Heart left ventricle (tissue), 16 donors: ENCODE measurements around the gene NEDD9. TPM values are rescaled to one million over a fixed set of nuclear protein-coding genes. Genes with fewer than 3 reads are reported as not detected.

Experiments used
- ATAC-seq, 4 donors: fragments of 200-7000 bp; cut with Tn5 transposase; one replicate each; pipeline ENCODE4 v1.9.1; 2020 to 2022; ENCODE audit warnings: moderate library complexity in 4 of 4, mild to moderate bottlenecking in 3 of 4, moderate number of reproducible peaks in 1 of 4
- DNase-seq, 5 donors: peaks; one replicate each; pipeline ENCODE4 v3.0.0-alpha.2; 2020
- H3K27ac ChIP-seq, 12 donors: fragments of 200-600 bp; sonication (generic) in 4 of 12; one replicate each; pipeline versions ENCODE4 v1.5.0 to v1.8.0; 2016 to 2022; ENCODE audit warnings: mild to moderate bottlenecking in 2 of 12
- H3K27me3 ChIP-seq, 9 donors: fragments of 200-600 bp; sonication (generic) in 2 of 9; one replicate each; pipeline versions ENCODE4 v1.5.1 to v1.8.0; 2016 to 2022; ENCODE audit warnings: mild to moderate bottlenecking in 3 of 9
- H3K36me3 ChIP-seq, 9 donors: fragments of 200-600 bp; sonication (generic) in 2 of 9; one replicate each; pipeline versions ENCODE4 v1.5.0 to v1.8.0; 2018 to 2022; ENCODE audit warnings: mild to moderate bottlenecking in 2 of 9
- H3K4me1 ChIP-seq, 12 donors: fragments of 200-600 bp; sonication (generic) in 4 of 12; one replicate each; pipeline versions ENCODE4 v1.5.0 to v1.8.0; 2016 to 2022; ENCODE audit warnings: mild to moderate bottlenecking in 3 of 12
- H3K4me3 ChIP-seq, 12 donors: fragments of 200-600 bp; sonication (generic) in 4 of 12; one replicate each; pipeline versions ENCODE4 v1.5.0 to v1.8.0; 2017 to 2022; ENCODE audit warnings: mild to moderate bottlenecking in 9 of 12, moderate library complexity in 4 of 12
- H3K9me3 ChIP-seq, 12 donors: fragments of 200-600 bp; sonication (generic) in 4 of 12; one replicate each; pipeline versions ENCODE4 v1.5.0 to v1.8.0; 2016 to 2022; ENCODE audit warnings: mild to moderate bottlenecking in 1 of 12
- POLR2A ChIP-seq, 2 donors: fragments of 450-650 bp; IDR thresholded peaks; one replicate each; pipeline ENCODE4 v1.6.1; 2017; ENCODE audit warnings: antibody characterized with exemption in 2 of 2, mild to moderate bottlenecking in 2 of 2, moderate library complexity in 2 of 2
- intact Hi-C, 10 donors: fragments of 100-400 bp; cut with DNase I; formaldehyde crosslinking; loops; one replicate each; pipeline versions ENCODE4 v1.11.1 to v1.14.2; 2022
- polyA plus RNA-seq, 2 donors: library from polyadenylated mRNA; stranded (reverse); fragments of 200-250 nt; gene quantifications; one replicate each; pipeline ENCODE4 v1.2.3, GENCODE V29; 2013
- total RNA-seq, 9 donors: library from RNA; depleted of rRNA in 2 of 9; stranded (reverse); fragments of >200 nt in 2 of 9; fragmentation: NEBNext Ultra II Directional in 3 of 9; extraction: Animal tissue kit (Norgen Biotek cat#: 25700) in 3 of 9; gene quantifications; one replicate each; pipeline versions ENCODE4 v1.1.0 to v1.2.4, GENCODE V29; 2016 to 2023
- TF ChIP-seq, protein P1 (sequence below), 12 donors: fragments of 200-600 bp; sonication (generic) in 4 of 12; IDR thresholded peaks; one replicate each; pipeline versions ENCODE4 v1.5.0 to v1.8.0; 2018 to 2022; ENCODE audit warnings: antibody characterized with exemption in 12 of 12, mild to moderate bottlenecking in 5 of 12
- donor health status: ischemic (EF 13 %, LVEDD 7.1; RV severe dilation, severe dysfunction).
- donor health status: healthy with polysubstance abuse.
- donor health status: DM: no; HTN: yes; CAD: no.
- donor health status: DM: no; HTN: no; CAD: no.
- donor health status: ischemic (EF 25% LVEDD 6.9; RV normal size, moderate dysfunction).
- donor health status: ischemic (EF 25% LVEDD 5.7; RV mildly dilated, moderate dysfunction).
- donor health status: healthy.
- donor health status: DM: yes; HTN: yes; CAD: no.
- donor health status: ischemic (EF 35%, LVEDD 5.7; RV mildly dilated, moderate dysfunction).
- donor health status: nonischemic (EF 11% LVEDD 7.7; RV severe dilation, severe dysfunction).
- donor health status: DM: yes; HTN: yes; CAD: no.
- donor health status: PGD.
- donor health status: ischemic (EF 29% LVEDD 5.4; RV normal size, mild dysfunction).
- donor health status: nonischemic (EF 23%, LVEDD 6.1; RV moderate dilation, normal function).

NEDD9 gene
- total and polyA plus RNA-seq, 11 donors: 10.2 to 55.7 (median 20.9) TPM

GRCh38 chr6:11136809-11137208 lies 95.7 kb downstream of the NEDD9 start:
- TF ChIP-seq POLR2A (IDR thresholded peaks at IDR 0.05): no peak
- TF ChIP-seq, protein P1, sequence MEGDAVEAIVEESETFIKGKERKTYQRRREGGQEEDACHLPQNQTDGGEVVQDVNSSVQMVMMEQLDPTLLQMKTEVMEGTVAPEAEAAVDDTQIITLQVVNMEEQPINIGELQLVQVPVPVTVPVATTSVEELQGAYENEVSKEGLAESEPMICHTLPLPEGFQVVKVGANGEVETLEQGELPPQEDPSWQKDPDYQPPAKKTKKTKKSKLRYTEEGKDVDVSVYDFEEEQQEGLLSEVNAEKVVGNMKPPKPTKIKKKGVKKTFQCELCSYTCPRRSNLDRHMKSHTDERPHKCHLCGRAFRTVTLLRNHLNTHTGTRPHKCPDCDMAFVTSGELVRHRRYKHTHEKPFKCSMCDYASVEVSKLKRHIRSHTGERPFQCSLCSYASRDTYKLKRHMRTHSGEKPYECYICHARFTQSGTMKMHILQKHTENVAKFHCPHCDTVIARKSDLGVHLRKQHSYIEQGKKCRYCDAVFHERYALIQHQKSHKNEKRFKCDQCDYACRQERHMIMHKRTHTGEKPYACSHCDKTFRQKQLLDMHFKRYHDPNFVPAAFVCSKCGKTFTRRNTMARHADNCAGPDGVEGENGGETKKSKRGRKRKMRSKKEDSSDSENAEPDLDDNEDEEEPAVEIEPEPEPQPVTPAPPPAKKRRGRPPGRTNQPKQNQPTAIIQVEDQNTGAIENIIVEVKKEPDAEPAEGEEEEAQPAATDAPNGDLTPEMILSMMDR (IDR thresholded peaks at IDR 0.05): no peak

More at GRCh38 chr6:11136809-11137208, 95.7 kb downstream of the NEDD9 start:
- Histone ChIP-seq H3K4me1 (peaks cover 0 to 2% (median 0%) of the 10 kb centered on the region in 12 donors), H3K27ac (no peak overlapping the region), H3K9me3 (no peaks in the 10 kb centered on the region), H3K27me3 (no peaks in the 10 kb centered on the region), H3K36me3 (peaks cover 0 to 21% (median 15%) of the 10 kb centered on the region in 9 donors), H3K4me3 (no peak overlapping the region)
- DNase-seq (no peak), ATAC-seq (no peak)
- intact Hi-C loops: no loop called here

Other genes starting within 250 kb of the NEDD9 start
- gene ELOVL2, start 188.4 kb downstream of the NEDD9 start, total RNA-seq: 1 to 10 TPM; 1.1 to 6.1 (median 1.7) TPM
- gene ELOVL2, start 188.4 kb downstream of the NEDD9 start, polyA plus RNA-seq: 1 to 10 TPM; 1.3 to 1.6 TPM
- 10 to 100 TPM in 7 of 9 donors, 1 to 10 TPM in 2; 9.4 to 14.6 (median 12.3) TPM for gene SMIM13, start 138.8 kb downstream of the NEDD9 start, total RNA-seq
- 10 to 100 TPM in 1 of 2 donors, 1 to 10 TPM in 1; 4.6 to 18.4 TPM for gene SMIM13, start 138.8 kb downstream of the NEDD9 start, polyA plus RNA-seq
- gene ERVFRD-1, start 120.9 kb downstream of the NEDD9 start, total RNA-seq: under 1 TPM in 2 of 9 donors, not detected in 7; 0.07 to 0.18 TPM
- under 1 TPM in 1 of 2 donors, not detected in 1; 0.08 TPM for gene ERVFRD-1, start 120.9 kb downstream of the NEDD9 start, polyA plus RNA-seq